GM21367 (cell line): ENCODE measurements around the gene TXN2.
"Not testable (repeated sequence)": the region's sequence is repeated elsewhere in the genome, so short reads cannot be mapped to it uniquely, and the experiment has no call there.

Source experiments
- ATAC-seq: cut with Tn5 transposase; IDR thresholded peaks from one replicate; pipeline ENCODE4 v1.9.1; 2021; ENCODE audit not compliant: unreplicated experiment

Gene TXN2, protein sequence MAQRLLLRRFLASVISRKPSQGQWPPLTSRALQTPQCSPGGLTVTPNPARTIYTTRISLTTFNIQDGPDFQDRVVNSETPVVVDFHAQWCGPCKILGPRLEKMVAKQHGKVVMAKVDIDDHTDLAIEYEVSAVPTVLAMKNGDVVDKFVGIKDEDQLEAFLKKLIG

DNA sequence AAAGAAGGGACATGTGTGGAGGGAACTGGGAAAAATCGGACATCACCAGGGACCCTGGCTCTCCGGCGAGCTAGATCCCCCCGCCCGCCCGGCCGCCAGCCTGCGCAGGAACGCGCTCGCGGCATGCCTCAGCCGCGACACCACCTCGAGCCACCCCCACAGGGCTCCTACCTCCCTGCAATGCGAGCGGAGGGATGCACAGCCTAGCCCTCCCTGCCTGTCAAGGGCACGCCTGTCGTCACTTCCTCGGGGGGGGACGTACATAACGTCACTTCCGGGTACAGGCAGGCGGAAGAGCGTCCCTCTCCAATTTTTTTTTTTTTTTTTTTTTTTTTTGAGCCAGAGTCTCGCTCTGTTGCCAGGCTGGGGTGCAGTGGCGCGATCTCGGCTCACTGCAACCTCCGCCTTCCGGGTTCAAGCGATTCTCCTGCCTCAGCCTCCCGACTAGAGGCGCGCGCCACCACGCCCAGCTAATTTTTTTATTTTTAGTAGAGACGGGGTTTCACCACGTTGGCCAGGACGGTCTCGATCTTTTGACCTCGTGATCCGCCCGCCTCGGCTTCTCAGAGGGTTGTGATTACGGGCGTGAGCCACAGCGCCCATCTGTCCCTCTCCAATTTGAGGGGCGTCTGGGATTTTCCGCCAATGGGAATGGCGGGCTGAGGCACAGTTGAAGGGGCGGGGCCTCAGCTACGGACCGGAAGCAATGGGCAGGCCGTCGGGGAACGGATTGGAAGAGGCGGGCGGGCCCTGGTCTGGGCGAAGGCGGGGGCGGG is at the start of gene TXN2:
Gene TXN2 (minus strand): TSS at position 248 of the 776 bp plus-strand sequence. CDS start 803 bp downstream, outside the sequence.
- ATAC-seq, result peak; percentile 77

DNA sequence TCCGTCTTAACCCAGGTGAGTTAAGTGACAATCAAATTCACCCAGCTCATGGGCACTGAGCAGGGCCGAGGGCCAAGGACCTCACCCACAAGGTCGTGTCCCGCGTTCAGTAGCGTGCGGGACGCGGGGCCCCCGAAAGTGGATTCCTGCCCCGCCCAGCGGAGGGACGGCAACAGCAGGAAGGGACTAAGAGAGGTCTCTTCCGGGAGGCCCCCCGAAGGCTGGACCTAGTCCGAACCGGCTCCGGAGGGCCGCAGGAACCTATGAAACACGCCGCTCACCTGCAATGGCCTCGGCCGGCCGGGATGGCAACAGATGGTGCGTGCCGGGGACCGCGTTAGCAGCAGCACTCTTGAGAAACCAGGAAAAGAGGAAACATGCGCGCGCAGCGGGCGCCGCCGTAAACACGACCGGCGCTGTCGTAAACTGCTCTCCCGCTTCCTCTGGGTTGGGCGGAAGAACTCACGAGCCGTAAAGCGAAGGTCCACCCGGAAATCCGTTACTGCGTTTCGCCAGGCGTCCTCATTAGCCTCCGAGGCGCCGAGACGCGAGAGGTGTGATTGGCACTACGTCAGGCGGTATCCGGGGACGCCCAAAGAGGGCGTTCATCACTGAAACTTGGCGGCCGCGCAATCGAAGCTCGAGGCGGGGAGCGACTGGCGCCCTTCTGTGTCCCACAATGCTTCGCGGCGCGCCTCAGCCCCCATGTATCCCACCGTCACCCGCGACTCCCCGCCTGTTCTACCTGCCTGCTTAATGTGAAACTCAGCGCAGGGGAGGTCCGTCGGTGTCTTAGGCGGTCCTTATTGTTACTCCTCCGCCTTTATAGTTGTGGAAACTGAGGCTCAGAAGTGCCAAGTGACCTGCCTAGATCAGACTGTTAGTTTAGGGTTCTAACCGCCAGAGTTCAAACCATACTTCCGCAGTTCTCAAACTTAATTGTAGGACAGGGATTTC is 47.6 kb upstream of the TXN2 start, which contains the start of gene EIF3D:
Gene EIF3D (minus strand): TSS at position 372 of the 957 bp plus-strand sequence. CDS start 3,045 bp downstream, outside the sequence.
- ATAC-seq, result peak; percentile 80

DNA sequence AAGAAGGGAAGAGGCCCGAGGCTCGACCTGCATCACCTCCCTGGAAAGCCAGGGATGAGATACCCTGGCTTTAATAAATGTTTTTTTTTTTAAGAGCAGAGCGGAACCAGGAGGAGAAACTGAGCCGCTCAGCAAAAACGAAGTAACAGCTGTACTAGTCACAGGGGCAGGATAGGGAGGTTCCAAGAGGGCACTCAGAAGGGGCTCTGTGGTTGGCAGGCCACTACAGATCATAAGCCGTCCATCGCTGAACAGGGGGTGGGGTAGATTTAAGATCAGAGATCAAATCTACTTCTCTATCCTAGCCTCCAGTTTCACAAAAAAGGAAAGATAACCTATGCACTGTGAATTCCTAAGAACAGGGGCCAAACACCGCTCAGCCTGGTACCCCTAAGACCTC is 46.9 kb upstream of the TXN2 start:
- ATAC-seq, result peak; percentile 3

DNA sequence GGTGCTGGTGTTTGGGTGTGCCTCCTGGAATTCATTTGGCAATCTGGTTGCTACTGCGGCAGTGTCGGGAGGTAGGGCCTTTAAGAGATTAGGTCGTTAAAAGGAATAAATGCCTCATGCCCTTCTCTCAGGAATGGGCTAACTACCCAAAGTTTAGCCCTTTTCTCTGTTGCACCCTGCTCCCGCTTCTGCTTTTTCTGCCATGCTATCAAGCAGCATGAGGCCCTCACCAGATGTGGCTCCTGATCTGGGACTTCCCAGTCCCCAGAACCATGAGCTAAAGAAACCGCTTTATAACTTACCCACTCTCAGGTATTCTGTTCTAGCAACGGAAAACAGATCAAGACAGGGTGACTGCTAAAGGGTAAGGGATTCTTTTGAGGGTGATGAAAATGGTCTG is 41.2 kb upstream of the TXN2 start:
- ATAC-seq, result no peak

DNA sequence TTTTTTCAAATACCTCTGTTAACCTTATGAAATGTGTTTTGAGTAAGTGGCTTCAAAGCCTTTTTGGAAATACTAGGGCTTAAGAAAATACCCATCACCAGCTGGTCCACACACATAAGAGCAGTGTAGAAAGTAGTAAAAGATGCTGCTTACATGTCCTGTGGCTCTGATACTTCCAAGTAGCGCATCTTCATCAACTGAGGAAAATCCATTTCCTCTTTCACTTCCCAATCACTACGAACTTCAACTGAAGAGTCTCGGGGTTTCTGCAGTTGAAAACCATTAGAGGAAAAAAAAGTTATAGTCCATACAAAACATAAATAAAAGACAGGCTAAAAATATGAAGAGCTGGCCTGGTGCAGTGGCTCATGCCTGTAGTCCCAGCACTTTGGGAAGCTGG is 39.0 kb upstream of the TXN2 start:
- no peak for ATAC-seq

DNA sequence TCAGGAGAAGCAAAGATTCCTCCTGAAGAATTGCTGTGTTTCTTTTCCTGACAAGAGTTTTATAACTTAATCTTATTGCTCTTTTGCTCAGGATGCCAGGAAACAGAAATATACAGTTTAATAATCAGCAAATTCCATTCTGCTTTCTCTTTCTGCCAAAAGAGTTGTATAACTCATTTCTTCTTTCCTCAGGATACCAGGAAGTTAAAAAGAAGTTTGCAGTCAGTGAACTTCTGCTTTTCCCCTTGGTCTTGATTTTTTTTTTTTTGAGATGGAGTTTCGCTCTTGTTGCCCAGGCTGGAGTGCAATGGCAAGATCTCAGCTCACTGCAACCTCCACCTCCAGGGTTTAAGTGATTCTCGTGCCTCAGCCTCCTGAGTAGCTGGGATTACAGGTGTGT is 38.5 kb upstream of the TXN2 start:
- not testable (repeated sequence) for ATAC-seq

DNA sequence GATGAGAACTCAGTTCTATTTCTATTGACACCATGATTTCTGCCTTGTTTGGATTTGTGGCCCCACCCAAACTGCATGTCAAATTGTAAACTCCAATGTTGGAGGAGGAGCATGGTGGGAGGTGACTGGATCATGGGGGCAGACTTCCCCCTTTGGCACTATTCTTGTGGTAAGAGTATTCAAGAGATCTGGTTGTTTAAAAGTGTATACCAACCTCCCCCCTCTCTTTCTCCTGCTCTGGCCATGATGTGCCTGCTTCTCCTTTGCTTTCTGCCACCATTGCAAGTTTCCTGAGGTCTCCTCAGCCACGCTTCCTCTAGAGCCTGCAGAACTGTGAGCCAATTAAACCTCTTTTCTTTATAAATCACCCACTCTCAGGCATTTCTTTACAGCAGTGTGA is 33.3 kb upstream of the TXN2 start:
- no peak for ATAC-seq

DNA sequence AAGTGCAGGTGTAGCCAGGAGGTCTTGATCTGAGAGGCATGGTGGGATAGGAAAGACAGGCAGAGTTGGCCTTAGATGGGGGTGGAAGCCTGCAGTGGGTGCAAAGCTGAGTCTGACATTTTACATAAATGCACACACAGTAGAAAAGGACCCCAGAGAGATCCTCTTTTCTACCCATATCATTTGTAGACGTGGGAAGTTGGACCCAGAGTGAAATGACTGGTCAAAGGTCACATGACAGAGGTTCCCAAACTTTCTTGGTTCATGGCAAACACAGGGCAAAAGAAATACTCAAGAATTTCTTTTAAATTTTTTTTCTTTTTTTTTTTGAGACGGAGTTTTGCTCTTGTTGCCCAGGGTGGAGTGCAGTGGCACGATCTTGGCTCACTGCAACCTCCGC is 31.6 kb upstream of the TXN2 start:
- no peak for ATAC-seq

DNA sequence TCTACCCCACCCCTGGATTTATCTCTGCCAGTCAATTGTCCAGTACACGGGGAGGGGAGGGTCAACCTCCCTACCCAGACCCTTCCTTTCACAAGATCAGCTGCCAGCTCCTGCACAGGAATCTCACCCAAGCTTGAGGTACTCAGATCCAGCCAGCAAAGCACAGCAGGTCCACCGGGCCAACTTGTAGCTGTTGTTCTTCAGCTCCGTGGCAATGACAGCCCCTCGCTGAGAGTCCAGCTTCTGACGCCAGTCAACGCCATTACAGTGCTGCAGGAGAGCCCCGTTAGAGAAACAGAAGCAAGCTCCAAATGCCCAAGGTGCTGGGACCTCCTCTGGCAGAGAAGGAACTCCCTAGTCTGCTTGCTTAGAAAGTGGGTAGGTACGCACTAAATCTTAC is 30.9 kb upstream of the TXN2 start:
- ATAC-seq, result no peak

DNA sequence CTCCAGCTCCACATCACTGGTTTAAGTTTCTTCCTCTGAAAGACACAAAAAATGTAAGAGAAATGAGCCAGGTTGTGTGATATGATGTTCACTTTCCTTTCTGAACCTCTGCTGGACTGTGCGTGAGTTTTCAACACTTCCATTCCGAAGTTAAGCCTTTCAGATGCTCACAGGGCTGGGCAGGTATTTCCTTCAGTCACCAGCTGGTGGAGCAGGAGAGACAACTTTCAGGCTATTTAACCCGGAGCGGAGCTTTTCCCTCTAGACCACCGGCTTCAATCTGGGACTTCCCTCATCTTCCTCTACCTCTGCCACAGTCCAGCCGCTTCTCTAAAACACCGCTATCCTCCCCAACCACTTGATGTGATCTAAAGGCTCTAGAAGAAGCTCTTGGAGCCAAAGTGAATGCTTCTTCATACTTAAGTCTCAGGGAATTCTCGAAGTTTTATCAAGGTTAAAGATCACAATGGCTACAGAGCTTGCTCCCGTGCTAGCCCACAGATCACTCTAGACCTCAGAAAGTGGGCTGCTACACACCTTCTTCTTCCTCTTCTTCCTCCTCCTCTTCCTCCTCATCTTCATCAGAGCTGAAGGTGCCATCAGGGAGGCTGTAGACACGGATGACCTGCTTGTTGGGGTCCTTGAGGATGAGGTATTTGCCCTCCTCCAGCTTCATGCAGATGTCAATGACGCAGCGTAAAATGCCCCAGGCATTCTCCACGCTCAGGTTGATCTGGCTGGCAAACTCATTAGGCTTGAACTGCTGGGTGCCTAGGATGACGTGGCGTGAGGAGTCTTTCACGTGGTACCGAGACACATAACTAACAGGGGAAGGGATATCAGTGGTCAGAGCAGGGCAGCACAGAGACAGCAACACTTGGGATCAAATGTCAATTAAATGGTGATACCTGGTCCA is 29.8 kb upstream of the TXN2 start:
- no peak for ATAC-seq

DNA sequence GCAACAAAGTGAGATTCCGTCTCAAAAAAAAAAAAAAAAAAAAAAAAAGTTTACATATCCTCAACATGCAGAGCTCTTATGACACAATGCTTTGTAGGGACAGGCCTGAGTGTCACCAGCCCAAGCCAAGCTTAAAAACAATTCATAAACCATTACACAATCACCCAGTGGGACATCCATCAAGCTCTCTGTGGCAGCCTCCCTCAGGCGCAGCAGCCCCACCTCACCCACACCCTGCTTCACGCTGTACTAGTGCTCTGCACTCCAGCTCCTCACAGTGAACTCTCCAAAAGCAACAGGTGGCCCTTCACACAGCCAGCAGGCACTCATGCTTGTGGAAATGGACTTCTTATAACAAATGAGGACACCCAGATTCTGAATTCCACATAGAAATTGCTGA is 28.9 kb upstream of the TXN2 start:
- no peak for ATAC-seq

DNA sequence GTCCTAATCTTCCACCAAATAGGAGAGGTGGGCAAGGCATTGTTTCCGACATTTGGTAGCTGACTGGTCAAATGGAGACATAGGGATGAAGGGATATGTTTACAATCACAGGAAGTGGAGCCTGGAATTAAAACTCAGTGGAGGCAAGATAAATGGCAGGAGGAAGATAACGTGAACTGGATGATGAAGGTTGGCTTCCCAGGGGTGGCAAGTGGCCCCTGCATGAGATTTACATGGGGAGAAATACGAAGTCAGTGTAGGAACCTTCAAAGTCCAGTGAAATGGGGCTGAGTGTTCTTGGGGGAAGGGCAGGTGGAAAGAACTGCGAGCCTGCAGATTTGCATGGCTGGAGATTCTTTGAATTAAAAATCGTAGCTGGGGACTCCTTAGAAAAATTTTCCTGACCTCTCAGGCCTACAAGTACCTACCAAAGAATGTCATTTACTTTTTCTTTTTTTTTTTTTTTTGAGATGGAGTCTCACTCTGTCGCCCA is 26.1 kb upstream of the TXN2 start:
- no peak for ATAC-seq

DNA sequence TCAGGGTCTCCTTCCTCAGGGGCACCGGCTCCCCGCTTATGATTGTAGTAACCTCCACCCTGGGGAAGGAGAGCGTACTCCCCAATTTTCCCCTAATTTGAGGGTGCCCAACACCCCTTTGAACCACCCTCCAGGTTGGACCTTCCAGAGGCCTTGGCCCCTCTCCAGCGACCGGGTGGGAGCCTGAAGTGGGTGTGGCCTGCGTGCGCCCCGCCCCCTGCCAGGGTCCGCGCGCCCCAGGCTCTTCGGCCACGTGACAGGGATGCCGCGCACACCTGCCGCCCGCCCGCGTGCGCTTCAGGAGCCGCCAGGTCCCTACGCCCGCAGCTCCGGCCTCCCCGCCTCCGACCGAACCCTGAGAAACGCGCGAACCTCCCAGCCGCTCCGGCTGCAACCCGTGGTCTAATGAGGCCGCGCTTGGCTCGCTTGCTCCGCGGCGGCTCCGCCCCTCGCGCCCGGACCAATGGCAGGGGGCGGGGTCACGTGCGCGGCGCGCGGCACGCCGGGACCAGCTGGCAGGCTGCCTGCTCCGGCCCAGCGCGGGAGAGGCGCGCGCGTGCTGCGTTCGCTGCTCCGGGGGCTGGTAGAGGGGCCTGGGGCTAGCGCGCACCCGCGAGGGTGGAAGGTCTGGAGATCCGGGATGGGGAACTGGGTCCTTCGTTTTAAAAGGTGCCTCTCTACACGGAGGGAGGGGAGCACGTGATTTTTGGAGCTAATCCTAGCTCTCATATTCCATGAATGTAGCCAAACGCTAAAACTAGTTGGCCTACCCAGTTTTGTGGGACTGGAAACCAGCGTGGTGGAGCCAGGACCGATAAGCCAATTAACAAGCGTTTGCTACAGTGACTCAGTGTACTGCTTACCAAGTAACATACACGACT is 25.4 kb upstream of the TXN2 start, which contains the start of gene FOXRED2:
Gene FOXRED2 (minus strand): TSS at position 404 of the 881 bp plus-strand sequence. CDS start 618 bp downstream, outside the sequence.
- ATAC-seq, result peak; percentile 65

DNA sequence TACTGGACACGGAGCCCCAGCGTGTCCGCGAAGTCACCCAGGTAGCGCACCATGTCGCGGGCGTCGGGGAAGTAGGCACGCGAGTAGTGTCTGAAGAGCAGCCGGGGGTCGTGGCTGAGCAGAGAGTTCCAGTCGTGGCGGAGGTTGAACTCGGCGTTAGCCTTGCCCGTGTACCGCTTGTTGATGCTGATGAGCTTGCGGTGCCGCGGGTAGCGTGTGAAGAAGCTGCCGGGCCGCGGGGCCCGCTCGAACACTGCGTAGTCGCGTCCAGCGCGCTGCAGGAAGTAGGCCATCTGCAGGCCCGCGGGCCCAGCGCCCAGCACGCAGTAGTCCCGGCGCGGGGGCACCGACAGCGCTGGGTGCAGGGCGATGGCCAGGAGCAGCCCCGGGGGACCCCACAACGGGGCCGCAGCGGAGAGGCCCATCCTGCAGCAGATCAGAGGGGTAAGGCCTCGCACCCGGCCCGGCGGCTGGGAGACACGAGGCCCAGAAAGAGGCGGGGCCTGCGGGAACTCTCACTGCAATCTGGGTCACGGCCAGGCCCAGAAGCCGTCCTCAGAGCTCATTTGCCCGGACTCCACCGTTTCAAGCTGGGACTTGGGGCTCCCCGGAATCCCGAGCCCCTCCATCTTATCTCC is 24.7 kb upstream of the TXN2 start:
- no peak for ATAC-seq

DNA sequence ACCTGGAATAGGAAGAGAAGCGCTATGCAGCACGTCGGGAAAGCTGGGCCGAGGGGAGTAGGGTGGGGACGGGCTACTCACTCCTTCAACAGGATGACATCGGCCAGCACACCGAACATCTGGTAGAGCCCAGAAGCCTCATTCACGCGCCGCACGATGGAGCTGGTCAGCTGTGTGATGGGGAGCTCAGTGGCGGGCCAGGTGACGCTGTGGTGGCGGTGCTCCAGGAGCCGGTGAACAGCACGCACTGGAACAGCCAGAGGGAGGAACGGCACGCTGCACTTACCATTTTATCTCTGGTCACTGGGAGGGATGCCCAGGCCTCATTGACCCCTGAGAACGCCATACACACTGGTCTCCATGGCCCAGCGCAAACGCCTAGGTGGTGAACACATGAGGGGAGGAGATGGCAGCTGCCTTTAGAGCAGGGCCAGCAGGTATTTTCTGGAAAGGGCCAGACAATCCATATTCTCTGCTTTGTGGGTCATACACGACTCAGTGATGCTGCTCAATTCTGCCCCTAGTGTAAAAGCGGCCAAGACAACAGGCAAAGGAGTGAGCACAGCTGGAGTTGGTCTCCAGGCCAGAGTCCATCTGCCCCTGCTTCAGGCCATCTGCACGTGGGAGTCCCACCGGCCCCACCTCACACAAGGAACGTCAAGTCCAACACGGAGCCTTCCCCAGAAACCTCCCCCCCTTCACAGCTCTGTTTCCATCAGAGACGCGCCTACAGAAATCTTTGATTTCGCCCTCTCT is 16.6 kb upstream of the TXN2 start:
- no peak for ATAC-seq

DNA sequence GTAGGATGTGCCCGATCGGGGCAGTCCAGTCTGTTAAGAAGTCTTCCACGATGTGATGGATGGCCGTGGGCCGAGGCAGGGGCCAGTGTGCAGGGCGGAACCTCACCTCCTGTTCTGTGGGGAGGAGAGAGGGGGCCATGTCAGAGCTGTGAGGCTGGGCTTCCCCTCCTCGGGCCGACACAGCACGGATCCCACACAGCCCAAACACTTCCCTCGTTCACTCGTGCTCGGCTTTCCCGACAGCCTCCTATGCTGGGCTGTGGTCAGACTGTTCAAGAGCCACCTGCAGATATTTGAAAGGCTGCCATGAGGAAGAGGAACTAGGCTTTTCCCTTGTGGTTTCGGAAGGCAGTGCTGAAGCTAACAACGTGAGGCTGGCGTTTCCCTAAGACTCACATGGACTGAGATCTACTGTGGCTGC is 12.3 kb upstream of the TXN2 start:
- no peak for ATAC-seq

DNA sequence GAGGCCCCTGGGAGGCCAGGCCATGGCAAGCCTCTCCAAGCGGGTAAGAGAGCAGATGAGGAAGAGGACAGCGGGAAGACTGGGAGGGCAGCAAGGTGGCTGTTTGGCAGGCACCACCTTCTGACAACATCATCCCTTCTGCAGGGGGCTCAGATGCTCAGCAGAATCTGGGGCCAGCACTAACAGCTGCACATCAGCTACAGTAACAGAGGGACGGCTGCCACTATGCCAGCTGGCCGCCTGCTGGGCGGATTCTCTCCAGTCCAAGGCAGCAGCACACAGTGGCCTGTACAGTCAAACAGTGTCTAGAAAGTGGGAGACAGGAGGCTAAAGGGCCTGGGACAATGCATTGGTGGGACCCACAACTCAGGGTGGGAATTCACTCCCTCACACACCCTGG is 10.7 kb upstream of the TXN2 start:
- no peak for ATAC-seq

DNA sequence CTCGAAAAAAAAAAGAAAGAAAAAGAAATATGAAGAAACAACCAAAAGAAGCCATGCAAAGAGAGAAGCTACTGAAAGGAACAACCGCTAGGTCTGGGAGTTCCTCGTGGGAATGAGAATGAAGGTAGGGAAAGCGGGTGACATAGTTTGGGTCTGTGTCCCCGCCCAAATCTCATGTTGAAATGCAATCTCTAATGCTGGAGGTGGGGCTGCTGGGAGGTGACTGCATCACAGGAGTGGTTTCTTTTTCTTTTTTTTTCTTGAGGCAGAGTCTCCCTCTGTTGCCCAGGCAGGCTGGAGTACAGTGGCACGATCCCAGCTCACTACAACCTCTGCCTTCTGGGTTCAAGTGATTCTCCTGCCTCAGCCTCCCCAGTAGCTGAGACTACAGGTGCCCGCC is 9.7 kb upstream of the TXN2 start:
- no peak for ATAC-seq
